ENCODE data around the gene GSTT2.
"Not testable (repeated sequence)": the region's sequence is repeated elsewhere in the genome, so short reads cannot be mapped to it uniquely, and the experiment has no call there.

- not testable (repeated sequence) for TF ChIP-seq POLR2A, CTCF (IDR thresholded peaks at IDR 0.05)
Measured at GRCh38 chr22:23977304-23977703, 2.6 kb upstream of the GSTT2 start.
